ENCODE measurements around the gene QSOX1. TPM values are rescaled to one million over a fixed set of nuclear protein-coding genes. Genes with fewer than 3 reads are reported as not detected.

QSOX1 gene
- total RNA-seq, 4 donors from 2014 or later: 109 to 124 (median 119) TPM

GRCh38 chr1:180230416-180230790, 75.7 kb downstream of the QSOX1 start:
- Histone ChIP-seq H3K27ac (no peak overlapping the region), H3K9me3 (no peaks in the 10 kb centered on the region), H3K27me3 (peaks cover 100% of the 10 kb centered on the region), H3K36me3 (no peaks in the 10 kb centered on the region), H3K4me1 (peaks cover 44 to 58% (median 51%) of the 10 kb centered on the region in 4 donors), H3K4me3 (peak overlapping the region in 3 of 4 donors; percentile 43 to 84 (median 50))
- intact Hi-C loops (cut with DNase I; ENCODE audit: low total_unique reads): no loop called here
- in situ Hi-C loops (cut with MboI; ENCODE audit: low pct_ligation_motif_present in 1 of 4, low pct_unique_long_range_greater_than_20kb in 1 of 4, low sequenced_read_pairs in 3 of 4): no loop called here
- TF ChIP-seq POLR2A (IDR thresholded peaks at IDR 0.05) (no peak), POLR2AphosphoS5 (IDR thresholded peaks at IDR 0.05) (no peak), EP300 (IDR thresholded peaks at IDR 0.05; ENCODE audit: low read depth) (no peak)
- TF ChIP-seq, protein P1, sequence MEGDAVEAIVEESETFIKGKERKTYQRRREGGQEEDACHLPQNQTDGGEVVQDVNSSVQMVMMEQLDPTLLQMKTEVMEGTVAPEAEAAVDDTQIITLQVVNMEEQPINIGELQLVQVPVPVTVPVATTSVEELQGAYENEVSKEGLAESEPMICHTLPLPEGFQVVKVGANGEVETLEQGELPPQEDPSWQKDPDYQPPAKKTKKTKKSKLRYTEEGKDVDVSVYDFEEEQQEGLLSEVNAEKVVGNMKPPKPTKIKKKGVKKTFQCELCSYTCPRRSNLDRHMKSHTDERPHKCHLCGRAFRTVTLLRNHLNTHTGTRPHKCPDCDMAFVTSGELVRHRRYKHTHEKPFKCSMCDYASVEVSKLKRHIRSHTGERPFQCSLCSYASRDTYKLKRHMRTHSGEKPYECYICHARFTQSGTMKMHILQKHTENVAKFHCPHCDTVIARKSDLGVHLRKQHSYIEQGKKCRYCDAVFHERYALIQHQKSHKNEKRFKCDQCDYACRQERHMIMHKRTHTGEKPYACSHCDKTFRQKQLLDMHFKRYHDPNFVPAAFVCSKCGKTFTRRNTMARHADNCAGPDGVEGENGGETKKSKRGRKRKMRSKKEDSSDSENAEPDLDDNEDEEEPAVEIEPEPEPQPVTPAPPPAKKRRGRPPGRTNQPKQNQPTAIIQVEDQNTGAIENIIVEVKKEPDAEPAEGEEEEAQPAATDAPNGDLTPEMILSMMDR (IDR thresholded peaks at IDR 0.05): no peak
- no peak for DNase-seq
- 0% methylated on average over 24 of the region's 28 CpGs; no CpG with 5 or more reads in 1 of the 2 donors for WGBS, 2 donors (ENCODE audit: low coverage in 1 of 2)

DNA sequence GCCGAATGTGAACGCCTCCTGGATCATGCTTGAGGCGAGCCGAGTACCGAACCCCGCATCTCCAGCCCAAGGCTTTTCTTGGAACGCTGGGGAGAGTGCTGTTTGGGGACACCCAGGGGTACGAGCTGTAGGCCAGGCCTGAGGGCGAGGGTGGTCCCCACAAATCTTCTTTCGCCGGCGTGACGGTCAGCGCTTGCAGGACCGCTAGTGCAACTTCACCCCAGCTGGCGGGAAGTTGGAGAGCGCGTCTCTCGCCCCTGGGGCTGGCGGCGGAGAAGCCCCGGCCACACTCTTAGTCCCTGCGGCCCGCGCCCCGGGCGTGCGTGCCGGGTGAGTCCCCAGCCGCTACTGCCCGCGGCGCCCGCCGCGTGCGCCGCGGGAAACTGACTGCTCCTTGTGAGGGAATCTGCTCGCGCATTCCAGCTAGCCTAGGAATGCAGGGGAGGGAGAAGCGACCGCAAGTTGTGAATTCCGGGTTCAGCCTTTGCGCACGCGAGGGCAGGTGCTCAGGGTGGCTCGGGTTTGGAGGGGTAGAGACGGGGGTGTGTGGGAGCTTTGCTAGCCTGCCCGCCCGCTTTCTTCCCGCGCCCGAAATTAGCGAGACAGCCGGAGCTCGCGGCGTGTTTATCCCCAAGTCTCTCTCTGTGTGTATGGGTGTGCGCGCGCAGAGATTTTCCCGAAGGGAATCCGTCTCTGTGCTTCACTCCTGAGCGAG, 76.3 kb downstream of the QSOX1 start:
- Histone ChIP-seq H3K9me3 (no peaks in the 10 kb centered on the region), H3K36me3 (no peaks in the 10 kb centered on the region), H3K4me1 (peaks cover 49 to 64% (median 57%) of the 10 kb centered on the region in 4 donors), H3K27ac (no peak overlapping the region), H3K27me3 (peaks cover 100% of the 10 kb centered on the region), H3K4me3 (peak overlapping the region in 3 of 4 donors; percentile 1 to 84 (median 50))
- TF ChIP-seq POLR2AphosphoS5 (IDR thresholded peaks at IDR 0.05) (no peak), EP300 (IDR thresholded peaks at IDR 0.05; ENCODE audit: low read depth) (no peak), POLR2A (IDR thresholded peaks at IDR 0.05) (no peak)
- TF ChIP-seq, protein P1 (IDR thresholded peaks at IDR 0.05): no peak
- 1% methylated on average over 61 of the region's 65 CpGs; no CpG with 5 or more reads in 1 of the 2 donors for WGBS, 2 donors (ENCODE audit: low coverage in 1 of 2)
- intact Hi-C loops (cut with DNase I; ENCODE audit: low total_unique reads) (no loop called here), in situ Hi-C loops (cut with MboI; ENCODE audit: low pct_ligation_motif_present in 1 of 4, low pct_unique_long_range_greater_than_20kb in 1 of 4, low sequenced_read_pairs in 3 of 4) (no loop called here)
- no peak for DNase-seq

DNA sequence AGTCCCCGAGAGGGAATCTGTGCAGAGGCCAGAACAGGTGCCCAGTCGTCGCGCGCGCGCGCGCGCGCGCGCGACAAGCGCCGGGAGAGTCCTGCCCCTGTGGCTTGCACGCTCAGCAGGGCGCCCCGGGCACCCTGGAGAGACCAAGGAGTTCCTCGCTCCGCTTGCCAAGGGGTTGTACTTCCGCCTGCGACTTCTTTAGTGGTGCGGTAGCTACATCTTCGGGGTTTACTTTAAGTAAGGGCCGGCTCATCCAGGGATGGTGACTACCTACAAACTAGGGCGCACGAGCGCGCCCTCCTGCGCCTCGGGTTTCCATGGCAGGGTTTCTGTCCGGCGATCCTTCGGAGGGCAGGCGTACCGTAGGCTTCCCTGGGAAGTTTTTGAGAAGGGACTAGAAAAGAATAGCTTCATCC, 76.8 kb downstream of the QSOX1 start:
- WGBS, 2 donors (ENCODE audit: low coverage in 1 of 2): 2% methylated on average over 36 of the region's 37 CpGs; no CpG with 5 or more reads in 1 of the 2 donors
- in situ Hi-C loops (cut with MboI; ENCODE audit: low pct_ligation_motif_present in 1 of 4, low pct_unique_long_range_greater_than_20kb in 1 of 4, low sequenced_read_pairs in 3 of 4) (no loop called here), intact Hi-C loops (cut with DNase I; ENCODE audit: low total_unique reads) (no loop called here)
- TF ChIP-seq EP300 (IDR thresholded peaks at IDR 0.05; ENCODE audit: low read depth) (no peak), POLR2AphosphoS5 (IDR thresholded peaks at IDR 0.05) (no peak)
- H3K27ac ChIP-seq: no peak overlapping the region
- H3K4me1 ChIP-seq: peaks cover 52 to 70% (median 59%) of the 10 kb centered on the region in 4 donors
- DNase-seq: no peak
- H3K4me3 ChIP-seq: peak overlapping the region in 3 of 4 donors; percentile 1 to 84 (median 50)
- H3K27me3 ChIP-seq: peaks cover 100% of the 10 kb centered on the region
- no peaks in the 10 kb centered on the region for H3K9me3 ChIP-seq
- H3K36me3 ChIP-seq: no peaks in the 10 kb centered on the region

- H3K27ac ChIP-seq: no peak overlapping the region
- no peak for DNase-seq
- H3K4me1 ChIP-seq: peaks cover 52 to 71% (median 59%) of the 10 kb centered on the region in 4 donors
- in situ Hi-C loops (cut with MboI; ENCODE audit: low pct_ligation_motif_present in 1 of 4, low pct_unique_long_range_greater_than_20kb in 1 of 4, low sequenced_read_pairs in 3 of 4): no loop called here
- no peaks in the 10 kb centered on the region for H3K9me3 ChIP-seq
- peaks cover 100% of the 10 kb centered on the region for H3K27me3 ChIP-seq
- no peak for TF ChIP-seq POLR2A (IDR thresholded peaks at IDR 0.05)
- TF ChIP-seq, protein P1 (IDR thresholded peaks at IDR 0.05): no peak
- no peak for TF ChIP-seq EP300 (IDR thresholded peaks at IDR 0.05; ENCODE audit: low read depth)
- TF ChIP-seq POLR2AphosphoS5 (IDR thresholded peaks at IDR 0.05): no peak
- WGBS, 2 donors (ENCODE audit: low coverage in 1 of 2): 6% methylated on average over 14 of the region's 14 CpGs; no CpG with 5 or more reads in 1 of the 2 donors
- H3K4me3 ChIP-seq: peak overlapping the region in 1 of 4 donors; percentile 84
- H3K36me3 ChIP-seq: no peaks in the 10 kb centered on the region
- intact Hi-C loops (cut with DNase I; ENCODE audit: low total_unique reads): no loop called here
Measured at GRCh38 chr1:180231936-180232335, 77.3 kb downstream of the QSOX1 start.

Data from transverse colon (tissue), 4 donors.